ENCODE measurements around the gene TMEM200B. TPM values are rescaled to one million over a fixed set of nuclear protein-coding genes. Genes with fewer than 3 reads are reported as not detected.
"Not testable (repeated sequence)": the region's sequence is repeated elsewhere in the genome, so short reads cannot be mapped to it uniquely, and the experiment has no call there.

TMEM200B gene
- total RNA-seq, 2 donors from 2014 or later, result 2.6 TPM; not detected in 1

- TF ChIP-seq CTCF (IDR thresholded peaks at IDR 0.05) (no peak), POLR2A (IDR thresholded peaks at IDR 0.05) (no peak)
- ATAC-seq (no peak), DNase-seq (no peak)
- H3K36me3 ChIP-seq (replicated peaks in 1 of 2; ENCODE audit: insufficient read depth in 1 of 2, low read depth in 2 of 2), result no peaks in the 10 kb centered on the region
- no peak overlapping the region for H3K4me3 ChIP-seq
- intact Hi-C loops (cut with DNase I), result no loop called here
- H3K9me3 ChIP-seq, result no peaks in the 10 kb centered on the region
- H3K27me3 ChIP-seq, result no peaks in the 10 kb centered on the region
- WGBS, 2 donors, result 80 to 83% methylated on average over 3 of the region's 3 CpGs
- H3K27ac ChIP-seq, result no peak overlapping the region
- H3K4me1 ChIP-seq, result no peaks in the 10 kb centered on the region
Observed at GRCh38 chr1:29094433-29094832, 29.3 kb downstream of the TMEM200B start.

- H3K4me1 ChIP-seq; DNase-seq; H3K27me3 ChIP-seq; H3K36me3 ChIP-seq (replicated peaks in 1 of 2; ENCODE audit: insufficient read depth in 1 of 2, low read depth in 2 of 2); intact Hi-C loops (cut with DNase I); H3K27ac ChIP-seq; H3K9me3 ChIP-seq; H3K4me3 ChIP-seq; ATAC-seq: not testable (repeated sequence)
- 92 to 94% methylated on average over 5 of the region's 5 CpGs for WGBS, 2 donors
Observed at GRCh38 chr1:29092704-29093103, 31.0 kb downstream of the TMEM200B start.

DNA sequence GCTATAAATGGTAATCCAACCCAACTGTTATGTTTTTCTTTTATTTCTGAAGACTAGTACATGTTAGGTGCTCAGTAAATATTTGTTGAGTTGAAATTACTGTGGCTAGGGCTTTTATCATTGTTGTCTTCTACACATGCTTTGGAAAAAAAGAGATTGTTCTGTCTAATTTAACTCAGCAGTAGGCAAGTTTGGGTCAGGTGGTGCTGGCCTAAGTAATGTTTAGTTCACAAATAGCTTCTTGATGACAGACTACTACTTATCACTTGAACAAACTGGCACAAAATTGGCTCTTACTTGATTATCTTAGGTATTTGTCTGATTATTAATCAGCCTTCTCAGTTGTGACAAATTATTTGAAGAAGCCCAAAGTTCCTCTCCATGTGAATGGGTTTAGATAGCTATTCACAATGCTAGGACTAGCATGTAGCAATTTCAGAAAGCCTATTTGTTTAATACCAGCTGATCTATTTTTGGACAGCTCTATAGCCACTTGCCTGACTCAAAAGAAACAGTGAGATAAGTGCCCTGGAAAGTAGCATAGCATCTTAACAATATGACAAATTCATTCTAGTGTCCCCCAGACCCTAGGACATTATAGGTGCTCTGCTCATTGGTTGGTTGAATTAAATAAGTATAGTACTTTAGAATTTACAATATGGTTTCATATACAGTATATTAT lies 32.6 kb downstream of the TMEM200B start:
- Histone ChIP-seq H3K4me1 (no peaks in the 10 kb centered on the region), H3K27me3 (no peaks in the 10 kb centered on the region), H3K36me3 (replicated peaks in 1 of 2; ENCODE audit: insufficient read depth in 1 of 2, low read depth in 2 of 2) (no peaks in the 10 kb centered on the region), H3K27ac (no peak overlapping the region), H3K9me3 (no peaks in the 10 kb centered on the region), H3K4me3 (no peak overlapping the region)
- DNase-seq, result no peak
- intact Hi-C loops (cut with DNase I), result no loop called here
- no peak for TF ChIP-seq CTCF (IDR thresholded peaks at IDR 0.05)
- no peak for TF ChIP-seq POLR2A (IDR thresholded peaks at IDR 0.05)
- ATAC-seq, result no peak

GRCh38 chr1:29084196-29084521 lies 39.5 kb downstream of the TMEM200B start:
- H3K36me3 ChIP-seq (replicated peaks in 1 of 2; ENCODE audit: insufficient read depth in 1 of 2, low read depth in 2 of 2), result no peaks in the 10 kb centered on the region
- TF ChIP-seq POLR2A (IDR thresholded peaks at IDR 0.05) (no peak), CTCF (IDR thresholded peaks at IDR 0.05) (no peak)
- no peak overlapping the region for H3K4me3 ChIP-seq
- intact Hi-C loops (cut with DNase I), result no loop called here
- H3K27me3 ChIP-seq, result no peaks in the 10 kb centered on the region
- no peak overlapping the region for H3K27ac ChIP-seq
- no peak for DNase-seq
- no peaks in the 10 kb centered on the region for H3K9me3 ChIP-seq
- H3K4me1 ChIP-seq, result no peaks in the 10 kb centered on the region
- no peak for ATAC-seq
- 71 to 81% methylated on average over 2 of the region's 2 CpGs for WGBS, 2 donors

- no peak for DNase-seq
- TF ChIP-seq POLR2A (IDR thresholded peaks at IDR 0.05) (no peak), CTCF (IDR thresholded peaks at IDR 0.05) (no peak)
- no peaks in the 10 kb centered on the region for H3K27me3 ChIP-seq
- ATAC-seq, result no peak
- H3K4me3 ChIP-seq, result no peak overlapping the region
- no peak overlapping the region for H3K27ac ChIP-seq
- H3K4me1 ChIP-seq, result no peaks in the 10 kb centered on the region
- intact Hi-C loops (cut with DNase I), result no loop called here
- 67 to 68% methylated on average over 3 of the region's 3 CpGs for WGBS, 2 donors
- no peaks in the 10 kb centered on the region for H3K36me3 ChIP-seq (replicated peaks in 1 of 2; ENCODE audit: insufficient read depth in 1 of 2, low read depth in 2 of 2)
- H3K9me3 ChIP-seq, result no peaks in the 10 kb centered on the region
Observed at GRCh38 chr1:29083317-29084195, 40.1 kb downstream of the TMEM200B start.
